Fibroblast of peridontal ligament (primary cell): Measurements from ENCODE around the gene DAND5.
A peak's percentile ranks its signal among the peaks of the same experiment; 100 is the strongest.

ENCODE experiments used
- DNase-seq: peaks from one replicate; pipeline ENCODE4 v3.0.0-alpha.2; 2010; ENCODE audit errors: extremely low read depth

DAND5 gene

GRCh38 chr19:12969292-12969988 is at the start of gene DAND5:
Gene DAND5, plus strand, starts transcription at chr19:12969576. Its CDS starts 85 bp downstream, at chr19:12969661.
- no peak for DNase-seq

GRCh38 chr19:12921047-12921446 is 48.3 kb upstream of the DAND5 start:
- no peak for DNase-seq

GRCh38 chr19:12922959-12923358 is 46.4 kb upstream of the DAND5 start:
- DNase-seq: no peak

- DNase-seq: no peak
Observed at GRCh38 chr19:12924621-12925310, 44.6 kb upstream of the DAND5 start.

- no peak for DNase-seq
Observed at GRCh38 chr19:12930002-12930645, 39.3 kb upstream of the DAND5 start.

- no peak for DNase-seq
Observed at GRCh38 chr19:12932392-12933286, 36.7 kb upstream of the DAND5 start.

- peak; percentile 86 for DNase-seq
Observed at GRCh38 chr19:12933287-12934072, 35.9 kb upstream of the DAND5 start, which contains the start of gene FARSA. Gene FARSA, minus strand, starts transcription at chr19:12933711. Its CDS starts 15 bp downstream, at chr19:12933696.

GRCh38 chr19:12935071-12935470 is 34.3 kb upstream of the DAND5 start:
- no peak for DNase-seq

- DNase-seq: no peak
Observed at GRCh38 chr19:12936582-12936981, 32.8 kb upstream of the DAND5 start.

GRCh38 chr19:12937093-12937926 is 32.1 kb upstream of the DAND5 start:
- no peak for DNase-seq

GRCh38 chr19:12937927-12938778 is 31.2 kb upstream of the DAND5 start, which contains the start of gene CALR:
Gene CALR, plus strand, starts transcription at chr19:12938609. Its CDS starts 71 bp downstream, at chr19:12938680.
- peak; percentile 99 for DNase-seq

- DNase-seq: peak; percentile 47
Observed at GRCh38 chr19:12938779-12939601, 30.4 kb upstream of the DAND5 start.

- no peak for DNase-seq
Observed at GRCh38 chr19:12939975-12940423, 29.4 kb upstream of the DAND5 start.

- DNase-seq: no peak
Observed at GRCh38 chr19:12940897-12941296, 28.5 kb upstream of the DAND5 start.

GRCh38 chr19:12943437-12944044 is 25.8 kb upstream of the DAND5 start:
- DNase-seq: no peak

- no peak for DNase-seq
Observed at GRCh38 chr19:12944104-12944674, 25.2 kb upstream of the DAND5 start.

- DNase-seq: peak; percentile 98
Observed at GRCh38 chr19:12945479-12946091, 23.8 kb upstream of the DAND5 start, which contains the start of gene RAD23A. Gene RAD23A, plus strand, starts transcription at chr19:12945862. Its CDS starts 87 bp downstream, at chr19:12945949.
